ENCODE results near the gene RFX7. TPM values are rescaled to one million over a fixed set of nuclear protein-coding genes. Genes with fewer than 3 reads are reported as not detected.

RFX7 gene
- total RNA-seq, 1 experiment from 2014 or later = 5.7 TPM

DNA sequence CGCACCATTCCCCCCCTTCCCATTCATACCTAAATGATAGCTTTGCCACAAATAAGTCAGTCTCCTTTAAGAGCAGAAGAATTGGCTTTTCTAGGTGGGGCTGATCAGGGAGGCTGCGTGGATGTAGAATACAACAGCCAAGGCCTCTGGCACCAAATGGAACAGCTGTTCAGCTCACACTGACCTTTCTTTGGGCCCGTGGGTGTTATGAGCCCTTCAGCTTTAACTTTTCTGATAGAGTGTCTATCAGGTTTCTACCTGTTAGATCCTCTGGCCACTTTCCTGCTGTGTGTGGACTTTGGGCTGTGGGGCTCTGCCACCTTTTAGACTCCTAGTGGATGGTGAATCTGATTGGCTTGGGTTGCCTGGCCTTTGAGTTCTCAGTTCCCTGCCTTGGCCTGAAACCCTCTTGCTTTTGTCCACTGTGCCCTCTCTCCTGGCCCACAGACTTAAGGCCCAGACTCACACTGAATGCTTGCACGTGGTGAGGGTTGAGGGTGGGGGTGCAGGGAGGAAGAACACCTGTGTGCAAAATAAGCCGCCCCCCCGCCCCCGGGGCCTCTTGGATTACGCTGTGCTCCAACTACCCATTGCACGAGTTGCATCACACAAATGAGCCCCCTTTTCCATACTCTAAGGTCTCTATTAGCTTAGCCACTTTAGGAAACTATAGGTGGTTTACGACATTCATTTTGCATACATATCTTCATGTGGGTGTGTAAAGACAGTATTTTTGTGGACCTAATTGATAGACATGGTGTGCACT lies 1.3 kb upstream of the RFX7 start:
- DNase-seq (ENCODE audit: extremely low read depth, low read depth) = no peak

DNA sequence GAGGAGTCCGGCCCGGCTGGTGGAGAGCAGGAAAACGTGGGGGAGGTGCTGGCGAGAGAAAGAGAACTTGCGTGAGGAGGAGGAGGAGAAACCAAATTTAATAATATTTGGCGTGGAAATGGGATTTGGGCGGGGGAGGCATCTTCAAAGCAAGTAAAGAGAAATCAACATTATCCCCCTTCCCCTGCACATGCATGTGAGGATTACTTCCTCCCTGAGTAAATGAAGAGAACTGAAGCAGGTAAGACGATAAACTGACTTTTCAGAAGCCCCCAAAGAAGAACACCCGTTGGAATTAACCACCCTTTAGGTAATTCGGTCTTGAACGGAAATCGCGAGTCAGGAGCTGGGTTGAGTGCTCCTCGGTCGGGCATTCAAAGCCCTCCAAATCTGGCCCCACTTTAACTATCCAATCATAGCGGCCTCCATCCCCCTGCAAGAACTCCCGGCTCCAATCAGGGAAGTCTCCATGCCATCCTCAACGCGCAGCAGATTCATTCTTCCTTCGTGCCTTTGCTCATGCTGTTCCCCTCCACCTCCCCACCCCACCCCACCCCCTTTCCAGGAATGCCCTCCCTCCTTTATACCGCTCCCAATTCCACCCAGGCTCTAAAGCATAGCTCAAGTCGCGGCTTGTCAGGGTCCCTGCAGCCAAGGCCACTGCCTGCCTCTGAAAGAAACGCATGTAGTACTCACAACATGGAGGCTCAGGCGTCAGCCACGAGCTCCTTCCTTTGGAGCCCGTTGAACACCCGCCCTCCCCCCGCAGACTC lies 545 bp upstream of the RFX7 start:
- DNase-seq (ENCODE audit: extremely low read depth, low read depth) = peak; percentile 32

DNA sequence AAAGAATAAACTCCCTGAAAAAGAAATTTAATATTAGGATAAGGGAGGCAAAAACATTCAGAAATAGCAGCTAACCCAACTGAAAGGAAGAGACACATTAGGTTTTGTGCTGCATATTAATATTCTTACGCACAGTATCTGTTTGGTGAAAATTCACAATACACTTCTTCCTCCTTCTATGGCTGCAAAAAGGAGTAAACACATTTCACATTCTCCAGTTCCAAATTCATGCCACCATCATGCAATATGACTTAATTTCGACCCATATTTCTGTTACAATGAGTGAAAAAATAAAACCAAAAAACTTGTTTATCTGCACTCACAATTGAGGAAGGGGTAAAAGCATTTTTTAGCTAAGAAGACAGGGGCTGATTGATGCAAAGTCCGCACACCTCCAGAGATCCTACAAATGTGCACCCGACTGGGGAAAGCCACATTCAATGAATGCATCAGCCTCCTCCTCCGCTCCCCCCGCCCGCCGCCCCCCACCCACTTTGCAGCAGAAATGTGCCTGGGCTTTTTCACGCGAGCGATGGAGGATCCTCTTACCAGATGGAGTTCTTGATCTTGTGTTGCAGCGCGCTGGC lies 1.0 kb downstream of the RFX7 start:
- DNase-seq (ENCODE audit: extremely low read depth, low read depth) = no peak

DNA sequence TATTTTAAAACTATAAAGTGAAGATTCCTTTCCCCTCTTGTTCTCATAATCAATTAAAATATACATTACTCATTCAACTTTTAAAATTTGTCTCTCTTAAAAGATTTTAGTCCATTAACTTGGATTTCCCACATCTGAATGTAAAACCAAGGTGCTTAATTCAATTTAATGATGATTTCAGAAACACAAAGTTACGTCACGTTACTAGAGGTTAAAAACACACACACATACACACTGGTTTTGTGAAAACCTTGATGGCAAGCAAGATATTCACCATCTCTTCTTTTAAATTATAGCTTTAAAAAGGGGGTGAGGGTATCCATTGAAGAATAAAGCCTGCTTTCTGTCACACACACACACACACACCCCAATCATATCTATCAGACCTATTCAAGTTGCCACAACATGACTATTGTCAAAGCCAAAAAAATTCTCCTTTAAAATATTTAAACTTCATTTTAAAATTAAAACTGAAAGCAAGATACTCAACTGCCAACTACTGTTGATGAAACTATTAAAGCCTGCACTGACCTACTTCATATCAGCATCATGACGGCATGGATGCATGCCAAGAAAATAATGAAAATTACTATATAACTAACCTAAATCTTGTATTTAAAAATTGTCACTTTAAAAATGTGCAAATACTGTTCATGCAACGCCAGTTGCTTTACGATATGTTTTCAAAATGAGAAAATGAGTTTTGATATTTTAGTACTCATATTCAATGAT lies 2.1 kb downstream of the RFX7 start:
- no peak for DNase-seq (ENCODE audit: extremely low read depth, low read depth)

DNA sequence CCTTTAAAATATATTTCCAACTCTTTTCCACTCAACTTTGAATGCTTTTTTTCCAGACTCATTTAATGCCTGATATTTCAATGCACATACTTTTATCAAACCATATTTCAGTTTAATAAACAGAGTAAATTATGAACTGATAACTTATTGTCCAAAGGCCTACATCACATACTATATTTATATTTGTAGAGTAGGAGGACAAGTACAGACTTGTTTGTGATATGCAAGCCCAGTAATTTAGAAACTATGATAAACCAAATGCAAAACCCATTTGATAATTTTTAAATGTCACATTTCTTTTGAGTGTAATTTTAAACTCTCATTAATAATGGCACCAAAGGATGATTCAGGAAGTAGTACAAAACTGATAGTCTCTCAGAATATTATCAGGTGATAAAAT lies 3.3 kb downstream of the RFX7 start:
- DNase-seq (ENCODE audit: extremely low read depth, low read depth) = no peak

DNA sequence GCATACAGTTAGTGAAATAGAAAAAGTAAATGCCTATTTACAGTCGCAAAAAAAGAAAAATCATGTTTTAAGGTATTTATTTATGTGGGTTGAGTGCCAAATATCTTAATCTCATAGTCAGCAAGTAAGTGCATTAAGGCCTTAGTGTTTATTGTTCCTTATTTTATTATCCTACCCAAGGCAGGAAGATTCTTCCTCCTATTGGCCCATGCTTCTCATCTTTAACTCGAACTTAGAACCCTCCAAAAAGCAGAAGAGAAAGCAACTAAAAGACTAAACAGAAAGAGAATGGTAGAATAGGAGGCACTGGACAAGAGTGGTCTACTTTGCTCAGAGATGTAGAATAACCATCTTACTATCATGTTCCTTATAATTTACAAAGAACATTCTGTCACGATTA lies 7.5 kb downstream of the RFX7 start:
- no peak for DNase-seq (ENCODE audit: extremely low read depth, low read depth)

DNA sequence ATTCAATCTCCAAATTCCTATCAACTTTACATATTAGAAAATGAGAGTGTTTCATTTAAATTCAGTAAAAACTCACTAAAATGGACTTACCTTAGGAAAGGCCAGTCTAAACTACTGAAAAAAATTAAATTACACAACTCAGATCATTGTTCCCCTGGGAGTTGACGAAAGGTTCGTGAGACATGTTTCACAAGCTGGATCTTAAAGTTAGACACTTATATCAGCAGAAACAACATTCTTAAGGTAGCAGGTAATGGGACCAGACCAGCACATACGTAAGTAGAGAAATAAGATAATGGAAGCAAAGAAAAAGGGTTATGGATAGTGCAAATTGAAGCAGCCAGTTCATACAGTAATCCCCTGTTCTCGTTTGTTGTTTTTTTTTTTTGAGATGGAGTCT lies 8.9 kb downstream of the RFX7 start:
- no peak for DNase-seq (ENCODE audit: extremely low read depth, low read depth)

DNA sequence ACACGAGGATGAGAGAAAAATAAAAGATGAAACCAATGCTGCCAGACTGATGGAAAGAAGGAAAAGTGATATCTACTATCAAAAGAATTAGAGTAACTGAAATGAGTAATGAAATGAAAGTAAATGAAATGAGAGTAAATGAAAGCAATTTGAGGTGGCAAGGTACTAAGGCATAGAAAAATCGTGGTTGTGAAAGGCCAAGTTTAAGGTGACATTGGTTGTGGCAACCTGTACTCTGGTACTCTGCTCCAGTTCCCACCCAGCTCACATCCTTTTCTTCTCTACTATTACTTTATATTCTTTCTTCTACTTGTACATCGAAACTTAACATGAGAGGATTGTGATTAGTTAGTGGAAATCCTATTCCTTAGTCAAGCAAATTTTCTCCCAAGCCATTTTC lies 10.1 kb downstream of the RFX7 start:
- DNase-seq (ENCODE audit: extremely low read depth, low read depth) = no peak

DNA sequence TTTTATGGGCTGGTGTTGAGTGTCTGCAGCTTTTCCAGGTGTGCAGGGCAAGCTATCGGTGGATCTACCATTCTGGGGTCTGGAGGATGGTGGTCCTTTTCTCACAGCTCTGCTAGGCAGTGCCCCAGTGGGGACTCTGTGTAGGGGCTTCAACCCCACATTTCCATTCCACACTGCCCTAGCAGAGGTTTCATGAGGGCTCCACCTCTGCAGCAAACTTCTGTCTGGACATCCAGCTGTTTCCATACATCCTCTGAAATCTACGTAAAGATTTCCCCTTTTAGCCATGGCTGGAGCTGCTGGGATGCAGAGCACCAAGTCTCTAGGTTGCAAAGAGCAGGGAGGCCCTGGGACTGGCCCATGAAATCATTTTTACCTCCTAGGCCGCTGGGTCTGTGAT lies 11.6 kb downstream of the RFX7 start:
- DNase-seq (ENCODE audit: extremely low read depth, low read depth) = no peak

DNA sequence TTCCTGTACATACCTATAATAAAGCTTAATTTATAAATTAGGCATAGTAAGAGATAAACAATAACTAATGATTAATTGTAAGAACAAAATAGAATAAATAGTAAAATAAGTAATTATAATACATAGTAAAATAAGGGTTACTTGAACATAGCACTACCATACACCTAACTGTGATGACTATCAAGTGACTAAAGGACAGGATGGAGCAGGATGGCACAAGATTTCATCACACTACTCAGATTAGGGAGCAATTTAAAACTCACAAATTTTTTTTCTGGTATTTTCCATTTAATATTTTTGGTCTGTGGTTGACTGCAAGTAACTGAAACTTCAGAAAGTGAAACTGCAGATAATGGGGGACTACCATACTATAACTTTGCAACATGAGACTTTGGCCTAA lies 14.8 kb downstream of the RFX7 start:
- DNase-seq (ENCODE audit: extremely low read depth, low read depth) = no peak

DNA sequence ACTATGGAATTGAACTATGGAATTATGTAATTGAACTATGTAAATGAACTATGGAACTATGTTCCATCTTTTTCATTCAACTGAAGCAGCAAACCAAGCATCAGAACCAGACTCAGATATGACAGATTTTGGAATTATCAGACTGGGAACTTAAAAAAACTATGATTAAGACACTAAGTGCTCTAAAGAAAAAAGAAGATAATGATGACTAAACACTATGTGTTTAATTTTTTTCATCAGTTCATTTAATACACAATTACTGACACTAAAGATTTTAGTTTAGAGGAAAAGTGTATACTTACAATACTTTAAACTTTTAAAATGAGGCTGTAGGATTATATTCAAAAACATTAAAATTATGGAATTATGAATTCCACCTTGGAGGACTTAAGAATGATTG lies 15.3 kb downstream of the RFX7 start:
- DNase-seq (ENCODE audit: extremely low read depth, low read depth) = no peak

DNA sequence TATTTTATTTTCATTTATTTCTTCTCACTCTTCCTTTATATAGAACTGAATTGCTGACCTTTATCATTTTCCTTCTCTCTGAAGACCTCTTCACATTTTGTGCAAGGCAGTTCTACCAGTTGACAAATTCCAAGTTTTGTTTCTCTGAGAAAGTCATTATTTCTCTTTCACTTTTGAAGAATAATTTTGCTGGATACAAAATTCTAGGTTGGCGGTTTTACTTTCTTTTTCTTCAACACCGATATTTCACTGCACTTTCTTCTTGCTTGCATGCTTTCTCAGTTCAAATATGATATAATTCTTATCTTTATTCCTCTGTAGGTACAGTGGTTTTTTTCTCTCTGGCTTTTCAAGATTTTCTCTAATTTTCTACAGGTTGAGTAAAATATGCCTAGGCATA lies 15.9 kb downstream of the RFX7 start:
- DNase-seq (ENCODE audit: extremely low read depth, low read depth) = no peak

DNA sequence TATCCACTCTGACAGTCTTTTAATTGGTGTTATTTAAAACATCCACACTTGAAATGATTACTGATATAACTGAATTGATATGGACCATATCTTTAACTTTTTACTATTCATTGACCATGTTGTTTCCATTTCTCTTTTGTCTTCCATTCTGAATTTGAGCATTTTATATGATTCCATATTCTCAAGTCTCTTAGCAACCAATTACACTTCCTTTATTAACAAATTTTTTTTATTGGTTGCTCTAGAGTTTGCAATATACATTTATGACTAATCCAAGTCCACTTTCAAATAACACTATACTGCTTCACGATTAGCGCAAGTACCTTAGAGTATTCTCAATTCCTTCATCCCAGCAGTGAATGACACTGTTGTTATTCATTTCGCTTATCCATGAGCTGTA lies 16.4 kb downstream of the RFX7 start:
- DNase-seq (ENCODE audit: extremely low read depth, low read depth) = no peak

DNA sequence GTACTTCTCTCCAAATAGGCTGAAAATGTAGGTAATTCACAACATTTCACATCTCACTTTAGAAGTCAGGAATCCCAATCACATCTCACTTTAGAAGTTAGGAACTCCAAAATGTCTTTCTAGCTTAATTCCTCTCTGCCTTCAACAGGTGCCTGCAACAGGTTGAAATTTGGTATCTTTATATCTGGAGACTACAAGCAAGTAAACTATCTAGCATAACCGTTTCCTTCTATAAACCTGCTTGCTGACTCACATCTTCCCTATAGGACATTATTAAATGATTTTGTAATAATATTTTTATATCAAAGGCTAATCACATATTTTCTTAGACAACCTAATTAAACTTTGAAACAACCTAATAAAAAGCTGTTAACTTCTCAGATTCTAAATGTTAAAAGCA lies 18.2 kb downstream of the RFX7 start:
- DNase-seq (ENCODE audit: extremely low read depth, low read depth) = no peak

DNA sequence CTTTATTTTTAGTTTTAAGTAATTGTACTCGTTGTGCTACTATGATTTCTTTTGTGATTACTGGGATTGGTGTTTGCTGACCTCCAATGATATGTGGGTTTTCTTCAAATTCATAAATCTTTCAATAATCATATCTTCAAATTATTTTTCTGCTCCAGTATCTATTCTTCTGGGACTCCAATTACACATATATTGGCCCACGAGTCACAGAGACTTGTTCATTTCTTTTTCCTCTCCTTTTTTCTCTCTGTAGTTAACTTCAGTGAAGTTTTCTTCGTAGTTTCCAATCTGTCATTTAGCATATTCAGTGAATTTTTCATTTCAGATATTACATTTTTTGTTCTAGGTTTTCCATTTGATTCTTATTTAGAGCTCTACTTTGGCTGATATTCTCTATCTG lies 21.4 kb downstream of the RFX7 start:
- DNase-seq (ENCODE audit: extremely low read depth, low read depth) = no peak

DNA sequence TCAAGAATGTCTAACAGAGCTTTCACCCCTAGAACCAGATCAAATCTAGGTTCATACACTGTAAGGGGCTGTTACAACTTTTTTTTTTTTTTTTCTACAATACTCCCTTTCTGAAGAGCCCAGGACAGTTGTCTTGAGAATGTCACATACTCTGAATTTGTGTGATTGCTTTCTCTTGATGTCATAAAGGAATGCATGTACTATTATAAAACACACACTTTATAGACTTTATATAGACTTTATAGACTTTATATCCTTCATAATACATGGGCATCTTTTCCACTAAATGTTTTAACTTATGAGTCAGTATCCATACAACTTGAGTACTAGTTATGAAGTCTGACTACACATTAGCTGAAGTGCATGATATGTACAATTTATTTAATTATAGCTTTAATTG lies 26.3 kb downstream of the RFX7 start:
- no peak for DNase-seq (ENCODE audit: extremely low read depth, low read depth)

DNA sequence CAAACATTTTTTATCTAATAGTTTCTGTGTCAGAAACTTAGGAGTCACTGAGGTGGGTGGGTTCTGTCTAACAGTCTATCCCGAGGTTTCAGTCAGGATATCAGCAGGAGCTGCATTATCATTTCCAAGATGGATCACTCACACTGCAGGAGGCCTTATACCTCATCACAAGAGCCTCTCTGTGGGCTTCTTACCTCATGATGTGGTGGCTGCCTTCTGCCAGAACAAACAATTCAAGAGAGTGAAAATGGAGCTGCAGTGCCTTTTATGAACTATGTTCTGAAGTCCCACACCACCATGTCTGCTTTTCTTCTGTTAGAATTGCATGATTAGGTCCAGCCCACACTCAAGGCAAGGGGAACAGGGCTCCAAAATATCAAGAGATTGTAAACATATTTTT lies 27.9 kb downstream of the RFX7 start:
- no peak for DNase-seq (ENCODE audit: extremely low read depth, low read depth)

DNA sequence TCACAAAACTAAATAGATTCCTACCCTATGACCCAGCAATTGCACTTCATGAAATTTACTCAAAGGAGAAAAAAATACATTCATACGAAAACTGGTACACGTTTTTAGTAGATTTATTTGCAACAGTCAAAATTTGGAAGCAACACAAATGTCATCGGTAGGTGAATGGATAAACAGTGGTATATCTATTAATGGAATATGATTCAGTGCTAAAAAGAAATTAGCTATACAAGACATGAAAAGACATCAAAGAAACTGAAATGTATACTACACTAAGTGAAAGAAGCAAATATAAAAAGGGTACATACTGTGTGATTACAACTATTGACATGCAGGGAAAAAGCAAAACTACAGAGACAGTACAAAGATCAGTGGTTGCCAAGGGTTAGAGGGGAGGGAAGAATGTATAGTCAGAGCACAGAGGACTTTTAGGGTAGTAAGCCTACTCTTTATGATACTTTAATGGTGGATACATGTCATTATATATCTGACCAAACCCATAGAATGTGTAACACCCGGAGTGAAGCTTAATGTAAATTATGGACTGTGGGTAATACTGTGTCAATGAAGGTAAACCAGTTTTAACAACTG lies 31.6 kb downstream of the RFX7 start:
- no peak for DNase-seq (ENCODE audit: extremely low read depth, low read depth)

DNA sequence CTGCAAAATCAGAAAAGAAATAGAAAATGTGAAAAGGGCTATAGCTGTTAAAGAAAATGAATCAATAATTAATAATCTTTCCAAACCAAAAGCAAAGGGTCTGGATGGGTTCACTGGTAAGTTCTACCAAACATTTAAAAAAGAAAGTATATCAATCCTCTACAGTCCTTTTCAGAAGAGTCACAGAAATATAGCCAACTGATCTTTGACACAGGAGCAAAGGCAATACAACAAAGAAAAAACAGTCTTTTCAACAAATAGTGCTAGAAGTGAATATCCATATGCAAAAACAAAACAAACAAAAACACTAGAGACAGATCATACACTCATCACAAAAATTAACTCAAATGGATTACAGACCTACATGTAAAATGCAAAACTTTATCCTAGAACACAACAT lies 32.6 kb downstream of the RFX7 start:
- DNase-seq (ENCODE audit: extremely low read depth, low read depth) = no peak

DNA sequence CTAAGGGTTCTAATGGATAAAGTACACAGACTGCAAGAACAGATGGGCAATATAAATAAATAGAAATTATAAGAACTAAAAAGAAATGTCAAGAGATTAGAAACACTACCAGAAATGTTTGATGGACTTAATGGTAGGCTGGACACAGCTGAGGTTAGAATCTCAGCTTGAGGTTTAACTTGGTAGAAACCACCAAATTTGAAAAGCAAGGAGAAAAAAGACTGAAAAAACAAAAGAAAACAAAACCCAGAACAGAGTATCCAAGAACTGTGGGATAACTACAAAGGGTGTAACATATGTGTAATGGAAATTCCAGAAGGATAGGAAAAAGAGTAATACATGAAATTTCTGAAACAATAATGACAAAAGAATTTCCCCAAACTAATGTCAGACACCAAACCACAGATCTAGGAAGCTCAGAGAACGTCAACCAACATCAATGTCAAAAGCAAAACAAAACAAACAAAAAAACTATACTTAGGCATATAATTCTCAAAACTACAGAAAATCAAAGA lies 35.0 kb downstream of the RFX7 start:
- no peak for DNase-seq (ENCODE audit: extremely low read depth, low read depth)

DNA sequence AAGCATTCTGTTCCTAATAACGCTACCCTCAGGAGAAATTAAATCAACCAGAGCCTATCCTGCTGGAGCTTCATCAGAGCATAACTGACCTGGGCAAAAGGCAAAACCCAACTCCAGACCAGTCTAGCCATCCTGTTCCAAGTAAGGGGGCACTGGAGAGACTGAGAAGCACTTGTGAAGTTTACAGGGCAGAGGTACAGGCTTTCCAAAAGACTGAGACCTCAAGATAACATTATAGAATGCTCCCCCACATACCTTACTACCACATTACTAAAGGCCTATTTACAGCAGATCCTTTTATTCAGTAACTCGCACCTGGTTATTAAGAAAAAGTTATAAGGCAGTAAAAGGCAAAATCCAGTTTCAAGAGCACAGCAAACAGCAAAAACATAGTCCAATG lies 35.5 kb downstream of the RFX7 start:
- DNase-seq (ENCODE audit: extremely low read depth, low read depth) = no peak
